Hematopoietic multipotent progenitor cell treated with erythropoietin and hydrocortisone succinate and interleukin-3 and kit ligand, for 8 days (in vitro differentiated cells): ENCODE data around the gene STK4.
A peak's percentile ranks its signal among the peaks of the same experiment; 100 is the strongest.

Experiments
- DNase-seq: peaks from one replicate; pipeline ENCODE4 v3.0.0-alpha.2; 2015

The STK4 gene

DNA sequence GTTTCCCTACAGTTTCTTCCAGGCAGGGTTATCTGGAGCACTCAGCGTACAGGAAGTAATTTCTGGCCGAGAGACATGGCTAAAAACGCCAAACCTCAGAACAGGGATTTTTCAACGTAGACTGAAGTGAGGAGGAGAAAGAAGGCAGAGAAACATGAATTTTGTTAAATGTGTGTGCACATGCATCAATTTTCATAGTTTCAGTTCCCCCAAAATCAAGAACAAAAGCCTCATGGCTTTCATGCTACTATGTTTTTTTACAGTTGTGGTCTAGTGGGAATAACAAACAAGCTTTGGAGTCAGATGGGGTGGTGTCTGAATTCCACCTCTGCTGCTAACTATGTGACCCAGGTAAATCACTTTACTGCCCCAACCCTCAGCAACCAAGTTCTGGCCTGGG, 11.0 kb upstream of the STK4 start:
- no peak for DNase-seq

DNA sequence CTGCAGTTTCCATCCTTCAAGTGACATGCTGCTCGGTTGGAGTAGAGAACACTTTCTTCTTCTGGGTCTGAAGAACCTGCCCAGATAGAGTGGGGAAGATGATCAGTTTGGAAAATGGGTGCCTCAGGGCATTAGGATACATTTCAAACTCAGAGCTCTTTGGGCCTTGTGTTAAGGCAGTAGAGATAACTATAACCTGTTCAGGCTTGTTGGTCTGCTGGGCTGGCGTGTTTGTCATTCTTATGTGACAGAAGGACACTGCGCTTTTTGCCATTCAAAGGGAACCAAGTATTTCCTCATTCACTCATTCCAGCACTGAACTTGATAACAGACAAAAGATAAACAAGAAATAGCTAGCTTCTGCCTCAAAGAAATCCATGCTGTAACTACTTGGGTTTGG, 9.9 kb upstream of the STK4 start:
- DNase-seq, result no peak

- DNase-seq, result no peak
Measured at GRCh38 chr20:44958276-44958675, 8.0 kb upstream of the STK4 start.

DNA sequence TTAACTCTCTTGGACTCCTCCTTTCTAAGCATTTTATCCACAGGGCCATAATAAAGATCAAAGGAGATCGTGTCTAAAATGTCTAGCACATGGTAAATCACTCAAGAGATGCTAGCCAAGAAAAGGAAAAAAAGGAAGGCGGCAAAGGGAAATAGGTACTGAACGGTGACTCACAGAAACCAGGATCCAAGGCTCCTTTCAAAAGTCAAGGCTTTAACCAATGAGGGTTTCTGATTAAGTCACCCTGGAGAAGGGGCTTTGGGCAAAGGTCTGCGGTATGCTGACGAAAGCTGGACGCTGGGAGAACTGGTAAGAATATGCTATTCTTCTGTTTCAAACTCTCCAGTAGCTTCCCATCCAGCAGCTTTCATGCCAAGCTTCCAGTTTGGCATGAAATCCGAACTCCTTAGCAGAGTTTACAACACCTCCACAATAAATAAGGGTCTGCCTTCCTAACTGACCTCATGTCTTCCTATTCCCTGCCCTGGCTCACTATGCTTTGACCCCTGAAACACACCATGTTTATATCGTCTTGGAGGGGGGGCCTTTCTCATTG, 7.2 kb upstream of the STK4 start:
- DNase-seq, result no peak

- peak; percentile 48 for DNase-seq
Measured at GRCh38 chr20:44959638-44960102, 6.6 kb upstream of the STK4 start.

DNA sequence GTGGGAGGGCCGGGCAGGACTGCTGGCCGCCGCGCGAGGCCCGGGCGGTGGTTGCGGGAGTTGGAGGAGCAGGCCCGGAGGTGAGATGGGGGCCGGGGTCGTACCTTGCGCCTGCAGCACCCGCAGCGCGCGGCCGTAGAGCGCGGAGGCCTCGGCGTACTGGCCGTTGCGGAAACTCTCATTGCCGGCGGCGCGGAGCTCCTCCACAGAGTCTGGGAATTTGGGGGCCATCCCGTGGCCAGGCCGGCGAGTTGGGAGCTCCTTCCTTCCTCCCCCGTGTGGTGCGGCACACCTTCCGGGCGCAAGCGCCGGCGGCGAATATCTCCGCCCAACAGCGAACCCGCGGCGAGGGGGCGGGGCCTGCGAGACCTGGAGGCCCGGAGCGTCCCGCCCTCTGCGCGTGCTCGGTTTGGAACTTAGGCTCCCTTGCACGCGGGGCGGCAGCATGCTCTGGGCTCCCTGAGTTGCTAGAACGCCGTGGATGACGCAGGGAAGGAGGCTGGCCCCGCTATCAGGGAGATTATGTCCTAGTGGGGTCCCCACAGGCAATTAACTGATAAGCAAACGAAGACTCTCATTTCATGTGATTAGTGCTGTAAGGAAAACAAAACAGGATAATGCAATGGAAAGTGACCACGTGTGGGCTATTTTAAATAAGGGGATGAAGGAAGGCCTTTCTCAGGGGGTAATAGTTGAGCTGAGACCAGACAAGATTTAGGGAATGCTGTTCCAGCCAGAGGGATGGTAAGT, 6.0 kb upstream of the STK4 start, which contains the start of gene TOMM34:
TOMM34 (minus strand) TSS at position 295 of the 750 bp plus-strand sequence; CDS start at position 231, 64 bp downstream.
- peak; percentile 95 for DNase-seq

- DNase-seq, result peak; percentile 57
Measured at GRCh38 chr20:44961011-44961869, 5.1 kb upstream of the STK4 start.

DNA sequence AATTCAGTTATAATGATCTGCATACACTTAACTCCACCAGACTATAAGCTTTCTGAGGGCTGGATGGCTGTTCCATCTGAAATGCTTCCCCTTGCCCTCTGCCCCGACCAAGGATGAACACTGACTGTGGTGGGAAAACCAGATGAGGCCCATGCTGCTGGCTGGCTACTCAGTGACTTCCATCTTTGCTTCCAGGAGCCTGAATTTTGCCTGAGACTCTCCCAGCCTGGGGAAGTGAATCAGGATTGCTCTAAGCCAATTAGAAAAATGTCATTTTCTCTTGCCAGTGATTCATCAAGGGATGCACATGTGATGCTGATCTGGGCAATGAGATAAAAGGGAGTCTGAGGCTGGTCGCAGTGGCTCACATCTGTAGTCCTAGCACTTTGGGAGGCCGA, 4.4 kb upstream of the STK4 start:
- DNase-seq, result peak; percentile 38

DNA sequence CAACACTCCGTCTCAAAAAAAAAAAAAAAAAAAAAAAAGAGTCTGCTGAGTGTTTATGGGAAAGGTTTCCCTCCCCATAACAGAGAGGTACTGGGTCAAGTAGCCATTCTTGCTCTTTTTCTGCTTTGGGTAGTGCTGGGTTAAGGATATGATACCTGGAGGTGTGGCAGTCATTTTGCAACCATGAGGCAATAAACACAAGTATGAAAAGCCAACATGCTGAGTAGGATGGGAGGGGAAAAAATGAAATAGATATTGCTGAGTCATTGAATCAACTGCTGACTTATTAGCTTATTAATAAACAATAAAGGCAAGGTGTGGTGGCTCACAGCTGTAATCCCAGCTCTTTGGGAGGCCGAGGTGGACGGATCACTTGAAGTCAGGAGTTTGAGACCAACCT, 3.8 kb upstream of the STK4 start:
- DNase-seq, result no peak

GRCh38 chr20:44963325-44964215, 2.7 kb upstream of the STK4 start:
- DNase-seq, result peak; percentile 39

DNA sequence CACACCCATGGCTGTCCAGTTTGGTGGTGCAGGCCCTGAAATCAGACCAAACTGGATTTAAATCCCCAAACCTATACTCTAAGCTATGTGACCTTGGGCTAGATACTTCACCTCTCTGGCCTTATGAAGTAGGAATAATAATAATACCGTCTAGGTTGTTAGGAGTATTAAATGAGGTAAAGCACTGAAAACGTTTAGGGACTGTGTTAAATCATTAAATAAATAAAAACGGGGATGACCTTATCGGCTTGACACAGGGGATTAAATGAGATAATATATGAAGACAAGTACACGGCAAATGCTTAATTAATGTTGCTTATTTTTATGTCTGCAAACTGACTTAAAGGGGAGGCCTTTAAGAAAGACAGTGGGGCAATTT, 672 bp upstream of the STK4 start:
- no peak for DNase-seq

GRCh38 chr20:44967207-44967807, 995 bp downstream of the STK4 start:
- DNase-seq, result peak; percentile 33

DNA sequence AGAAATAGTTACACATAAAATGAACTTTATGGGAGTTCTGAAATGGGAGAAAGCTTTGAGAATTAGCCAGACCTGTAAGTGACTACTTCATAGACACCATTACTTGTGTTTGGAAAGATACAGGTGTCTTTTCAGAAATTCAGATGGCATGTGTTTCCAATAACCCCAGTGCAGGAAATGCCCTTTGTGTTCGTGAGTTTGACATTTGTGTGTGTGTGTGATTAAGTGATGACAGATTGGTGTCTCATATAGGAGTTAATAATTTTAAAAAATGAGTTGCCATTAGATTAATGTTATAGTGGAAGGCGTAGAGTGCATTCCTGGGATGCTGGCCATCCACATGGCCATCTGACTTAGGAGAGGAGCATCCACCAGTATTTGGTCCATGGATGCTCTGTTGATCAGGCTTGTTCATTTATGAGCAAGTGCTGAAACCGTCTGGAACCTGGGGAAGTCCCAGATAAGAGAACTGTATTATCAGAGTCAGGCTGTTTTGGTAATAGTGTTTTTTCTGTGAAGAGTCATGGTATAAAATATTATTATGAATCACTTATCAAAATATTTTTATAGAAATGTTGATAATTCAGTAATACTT, 3.1 kb downstream of the STK4 start:
- DNase-seq, result peak; percentile 49

GRCh38 chr20:44970243-44970757, 4.0 kb downstream of the STK4 start:
- DNase-seq, result peak; percentile 75

- no peak for DNase-seq
Measured at GRCh38 chr20:44973053-44973452, 6.7 kb downstream of the STK4 start.

- no peak for DNase-seq
Measured at GRCh38 chr20:44976698-44977097, 10.4 kb downstream of the STK4 start.

GRCh38 chr20:44979090-44979621, 12.8 kb downstream of the STK4 start:
- DNase-seq, result peak; percentile 86

GRCh38 chr20:44981736-44982406, 15.6 kb downstream of the STK4 start:
- no peak for DNase-seq

GRCh38 chr20:44983093-44983674, 16.9 kb downstream of the STK4 start:
- peak; percentile 61 for DNase-seq

DNA sequence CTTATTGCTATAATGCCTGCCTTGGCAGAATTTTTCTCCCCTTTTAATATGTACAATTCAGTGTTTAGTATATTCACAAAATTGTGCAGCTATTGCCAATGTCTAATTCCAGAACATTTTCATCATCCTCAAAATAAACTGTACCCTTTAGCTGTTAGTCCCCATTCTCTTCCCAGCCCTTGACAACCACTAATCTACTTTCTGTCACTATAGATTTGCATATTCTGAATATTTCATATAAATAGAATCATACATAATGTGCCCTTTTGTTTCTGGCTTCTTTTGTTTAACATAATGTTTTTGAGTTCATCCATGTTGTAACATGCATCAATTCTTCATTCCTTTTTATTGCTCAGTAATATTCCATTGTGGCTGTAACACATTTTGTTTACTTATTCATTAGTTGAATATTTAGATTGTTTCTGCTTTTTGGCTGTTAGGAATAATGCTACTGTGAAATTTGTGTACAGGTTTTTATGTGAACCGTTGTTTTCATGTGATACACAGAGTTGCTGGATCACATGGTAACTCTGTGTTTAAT, 22.4 kb downstream of the STK4 start:
- no peak for DNase-seq
